H9 (cell line): ENCODE measurements around the gene SRGAP2C. TPM values are rescaled to one million over a fixed set of nuclear protein-coding genes. Genes with fewer than 3 reads are reported as not detected.
"Not testable (repeated sequence)": the region's sequence is repeated elsewhere in the genome, so short reads cannot be mapped to it uniquely, and the experiment has no call there.

ENCODE experiments used
- DNase-seq: peaks from one replicate; pipeline ENCODE4 v3.0.0-alpha.2; 2017
- H2AFZ ChIP-seq: one replicate; pipeline ENCODE4 v1.6.1; 2013; ENCODE audit warnings: mild to moderate bottlenecking, low read length, control low read depth, moderate library complexity
- H2AK5ac ChIP-seq: 2 replicates; pipeline ENCODE4 v1.6.1; 2013; ENCODE audit warnings: low read length, control low read depth, mixed read lengths; ENCODE audit not compliant: insufficient read length
- H2BK120ac ChIP-seq: one replicate; pipeline ENCODE4 v1.6.1; 2013; ENCODE audit warnings: low read depth, mild to moderate bottlenecking, low read length, control low read depth, inconsistent platforms; ENCODE audit not compliant: poor library complexity, severe bottlenecking
- H2BK12ac ChIP-seq: 2 replicates; pipeline ENCODE4 v1.6.1; 2013; ENCODE audit warnings: low read length, control low read depth, mixed read lengths, low read depth; ENCODE audit not compliant: insufficient read length
- H2BK15ac ChIP-seq: 2 replicates; pipeline ENCODE4 v1.6.1; 2013; ENCODE audit warnings: low read depth, low read length, control low read depth
- H2BK20ac ChIP-seq: one replicate; pipeline ENCODE4 v1.6.1; 2013; ENCODE audit warnings: low read depth, mild to moderate bottlenecking, low read length, control low read depth, inconsistent platforms; ENCODE audit not compliant: poor library complexity, severe bottlenecking
- H2BK5ac ChIP-seq: 2 replicates; pipeline ENCODE4 v1.6.1; 2013; ENCODE audit warnings: low read length, control low read depth, mixed read lengths; ENCODE audit not compliant: insufficient read length
- H3K14ac ChIP-seq: 2 replicates; pipeline ENCODE4 v1.6.1; 2013; ENCODE audit warnings: low read length, control low read depth; ENCODE audit not compliant: insufficient read depth
- H3K18ac ChIP-seq: 2 replicates; pipeline ENCODE4 v1.6.1; 2013; ENCODE audit warnings: low read depth, mild to moderate bottlenecking, mixed read lengths, low read length, control low read depth; ENCODE audit not compliant: insufficient read length
- H3K23ac ChIP-seq: 2 replicates; pipeline ENCODE4 v1.6.1; 2013; ENCODE audit warnings: low read length, control low read depth, mixed read lengths, low read depth; ENCODE audit not compliant: insufficient read length
- H3K23me2 ChIP-seq: 2 replicates; pipeline ENCODE4 v1.6.1; 2013; ENCODE audit warnings: low read depth, mild to moderate bottlenecking, mixed read lengths, low read length, control low read depth; ENCODE audit not compliant: insufficient read length, poor library complexity, severe bottlenecking
- H3K27ac ChIP-seq: 2 replicates; pipeline ENCODE4 v1.5.1; 2013; ENCODE audit warnings: low read length, control low read depth, mixed read lengths, low read depth; ENCODE audit not compliant: insufficient read length
- H3K27me3 ChIP-seq: 2 replicates; pipeline ENCODE4 v1.6.1; 2013; ENCODE audit warnings: low read length, control low read depth, inconsistent platforms; ENCODE audit not compliant: insufficient read depth
- H3K4ac ChIP-seq: 2 replicates; pipeline ENCODE4 v1.6.1; 2013; ENCODE audit warnings: low read depth, mild to moderate bottlenecking, control low read depth, inconsistent platforms, low read length, moderate library complexity
- H3K4me1 ChIP-seq: 2 replicates; pipeline ENCODE4 v1.6.1; 2013; ENCODE audit warnings: low read length, control low read depth, inconsistent platforms; ENCODE audit not compliant: insufficient read depth
- H3K4me2 ChIP-seq: 2 replicates; pipeline ENCODE4 v1.6.1; 2013; ENCODE audit warnings: low read length, control low read depth, mixed read lengths; ENCODE audit not compliant: insufficient read length, insufficient read depth
- H3K56ac ChIP-seq: 2 replicates; pipeline ENCODE4 v1.6.1; 2013; ENCODE audit warnings: low read depth, mild to moderate bottlenecking, mixed read lengths, low read length, control low read depth; ENCODE audit not compliant: insufficient read length
- H3K79me1 ChIP-seq: 2 replicates; pipeline ENCODE4 v1.6.1; 2013; ENCODE audit warnings: low read depth, mild to moderate bottlenecking, moderate library complexity, low read length, control low read depth, inconsistent platforms; ENCODE audit not compliant: insufficient read depth, poor library complexity, severe bottlenecking
- H3K79me2 ChIP-seq: 2 replicates; pipeline ENCODE4 v1.6.1; 2013; ENCODE audit warnings: low read length, control low read depth, inconsistent platforms; ENCODE audit not compliant: insufficient read depth
- H3K9ac ChIP-seq: 2 replicates; pipeline ENCODE4 v1.6.1; 2013; ENCODE audit warnings: low read length, control low read depth, mixed read lengths; ENCODE audit not compliant: insufficient read length; ENCODE audit errors: extremely low read depth
- H3K9me3 ChIP-seq: one replicate; pipeline ENCODE4 v1.6.1; 2013; ENCODE audit warnings: low read depth, low read length, inconsistent platforms; ENCODE audit not compliant: control insufficient read depth
- H3T11ph ChIP-seq: one replicate; pipeline ENCODE4 v1.6.1; 2013; ENCODE audit warnings: mild to moderate bottlenecking, low read length, control low read depth, inconsistent platforms
- H4K20me1 ChIP-seq: one replicate; pipeline ENCODE4 v1.6.1; 2013; ENCODE audit not compliant: control insufficient read depth, insufficient read length, insufficient read depth
- H4K5ac ChIP-seq: 2 replicates; pipeline ENCODE4 v1.6.1; 2013; ENCODE audit warnings: low read depth, mild to moderate bottlenecking, mixed read lengths, low read length, control low read depth; ENCODE audit not compliant: insufficient read length
- H4K8ac ChIP-seq: replicated peaks from 2 replicates; pipeline ENCODE4 v1.6.1; 2013; ENCODE audit warnings: low read length, control low read depth, mixed read lengths, low read depth; ENCODE audit not compliant: insufficient read length
- H4K91ac ChIP-seq: 2 replicates; pipeline ENCODE4 v1.6.1; 2013; ENCODE audit warnings: low read depth, mild to moderate bottlenecking, moderate library complexity, mixed read lengths, low read length, control low read depth; ENCODE audit not compliant: insufficient read length
- H3K27ac Mint-ChIP-seq, 3 experiments: 2 replicates in 2 of 3; 3 replicates in 1 of 3; pipeline ENCODE4 v1.8.0; 2020 to 2021; ENCODE audit warnings: mixed read lengths in 3 of 3, mild to moderate bottlenecking in 1 of 3, moderate library complexity in 1 of 3
- H3K27me3 Mint-ChIP-seq: 2 replicates; pipeline ENCODE4 v1.8.0; 2021; ENCODE audit warnings: low read depth, mild to moderate bottlenecking, moderate library complexity, mixed read lengths
- H3K36me3 Mint-ChIP-seq, 3 experiments: 2 replicates in 2 of 3; 3 replicates in 1 of 3; pipeline ENCODE4 v1.8.0; 2020 to 2021; ENCODE audit warnings: low read depth in 3 of 3, mixed read lengths in 3 of 3; ENCODE audit not compliant: insufficient read depth in 1 of 3
- H3K4me1 Mint-ChIP-seq, 2 experiments: 2 replicates each; pipeline ENCODE4 v1.8.0; 2020; ENCODE audit warnings: mixed read lengths in 2 of 2
- H3K4me3 Mint-ChIP-seq, 2 experiments: 2 replicates in 1 of 2; 3 replicates in 1 of 2; pipeline ENCODE4 v1.8.0; 2020 to 2021; ENCODE audit warnings: mild to moderate bottlenecking in 2 of 2, mixed read lengths in 2 of 2, moderate library complexity in 1 of 2
- H3K9me3 Mint-ChIP-seq, 2 experiments: 2 replicates in 1 of 2; 3 replicates in 1 of 2; pipeline ENCODE4 v1.8.0; 2020; ENCODE audit warnings: mild to moderate bottlenecking in 2 of 2, mixed read lengths in 2 of 2, moderate library complexity in 1 of 2
- WGBS: extraction: QIAGEN DNeasy Blood & Tissue Kit; methylation state at CpG from one replicate; pipeline ENCODE4 v1.1.7; 2013; ENCODE audit warnings: missing lambda C conversion rate, low lambda C conversion rate, mixed read lengths; ENCODE audit not compliant: insufficient read length; ENCODE audit errors: extremely low coverage; 5-methylcytosine and 5-hydroxymethylcytosine counted together
- total RNA-seq: library from RNA; stranded (reverse); gene quantifications from 2 replicates; pipeline ENCODE4 v1.2.1, GENCODE V29; 2021

The SRGAP2C gene
- total RNA-seq, 1 experiment from 2014 or later, result 16.5 TPM

DNA sequence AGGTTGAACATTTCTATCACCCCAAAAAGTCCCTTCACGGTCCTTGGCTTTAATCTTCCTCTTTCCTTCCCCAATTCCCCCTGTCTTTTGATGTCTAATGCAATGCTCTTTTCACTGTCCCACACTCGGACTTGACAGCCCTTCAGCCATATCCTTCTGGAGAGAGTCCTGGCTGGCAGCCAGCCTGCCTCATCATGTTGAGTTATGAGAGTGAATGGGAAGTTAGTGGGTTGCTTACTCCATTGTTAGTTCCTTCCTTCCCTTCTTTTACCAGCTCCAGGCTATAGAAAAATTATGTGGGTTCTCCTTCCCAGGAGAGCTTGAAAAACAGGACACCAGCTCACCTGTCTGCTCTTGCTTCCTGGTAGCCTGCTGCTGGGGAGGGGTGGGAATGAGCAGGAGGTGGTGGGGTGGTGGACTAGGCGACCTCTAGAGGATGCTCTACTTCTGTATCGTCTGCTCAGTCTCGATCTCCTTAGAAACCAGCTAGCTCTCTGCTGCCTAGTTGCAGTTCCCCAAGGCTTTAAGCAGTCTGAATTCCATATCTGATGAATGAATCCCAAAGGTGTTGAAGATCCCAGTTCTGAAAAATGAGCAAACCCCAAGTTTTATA is 29.9 kb downstream of the SRGAP2C start:
- not testable (repeated sequence) for H3K79me1 ChIP-seq, H3K56ac ChIP-seq, H4K20me1 ChIP-seq, H3K23ac ChIP-seq, H3K36me3 Mint-ChIP-seq, H4K91ac ChIP-seq, H3T11ph ChIP-seq, H3K4me1 ChIP-seq, H3K9me3 Mint-ChIP-seq, H3K27me3 Mint-ChIP-seq, H3K4ac ChIP-seq, H2BK12ac ChIP-seq, H3K4me2 ChIP-seq, DNase-seq, H3K23me2 ChIP-seq, H3K27ac Mint-ChIP-seq, H3K14ac ChIP-seq, H2BK15ac ChIP-seq, H3K27ac ChIP-seq, H4K5ac ChIP-seq, H3K9me3 ChIP-seq, H3K79me2 ChIP-seq, H2BK5ac ChIP-seq, H2AFZ ChIP-seq, H3K4me3 Mint-ChIP-seq, H2BK120ac ChIP-seq, H3K27me3 ChIP-seq, H3K18ac ChIP-seq, H2AK5ac ChIP-seq, H4K8ac ChIP-seq, H3K4me1 Mint-ChIP-seq, H3K9ac ChIP-seq, H2BK20ac ChIP-seq
- no CpG with 5 or more reads among the region's 5 CpGs for WGBS

DNA sequence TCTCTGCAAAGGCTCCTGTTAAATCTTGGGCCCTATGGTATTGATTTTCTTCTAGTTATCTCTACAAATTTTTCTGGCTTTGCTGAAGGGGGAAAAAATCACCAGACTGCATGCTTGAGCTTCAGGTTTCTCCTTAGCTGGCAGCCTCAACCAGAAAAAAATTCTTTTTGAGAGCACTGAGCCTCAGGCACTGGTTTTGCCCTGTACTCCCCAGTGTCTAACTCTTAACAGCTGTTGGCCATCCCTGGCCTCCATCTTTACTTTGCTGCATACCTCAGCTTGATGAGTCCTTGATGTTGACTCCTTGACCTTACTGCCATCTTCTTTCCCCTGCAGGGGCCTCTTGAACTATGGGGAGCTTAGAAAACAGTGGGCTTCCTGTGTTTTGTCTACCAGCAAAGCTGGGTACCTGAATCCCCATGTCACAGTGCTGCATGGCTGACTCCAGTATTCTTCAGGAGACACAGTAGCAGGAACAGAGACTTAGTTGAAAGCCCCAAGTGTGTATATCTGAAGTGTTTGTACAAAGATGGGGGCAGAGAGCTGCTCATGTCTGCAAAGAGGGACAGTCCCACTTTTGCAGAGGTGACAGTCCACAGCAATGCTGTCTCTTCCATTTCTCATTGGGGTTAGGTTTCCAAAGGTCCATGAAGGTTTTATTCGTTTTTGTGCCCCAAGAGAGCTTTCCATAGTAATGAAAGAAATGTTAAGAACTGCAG is 31.1 kb downstream of the SRGAP2C start:
- not testable (repeated sequence) for H3K14ac ChIP-seq, H3K79me1 ChIP-seq, H3K4me1 ChIP-seq, H3T11ph ChIP-seq, H3K4me3 Mint-ChIP-seq, H3K56ac ChIP-seq, H3K79me2 ChIP-seq, H4K20me1 ChIP-seq, H3K27me3 Mint-ChIP-seq, H3K4me1 Mint-ChIP-seq, H3K9ac ChIP-seq, H3K4ac ChIP-seq, H2BK120ac ChIP-seq, H2BK12ac ChIP-seq, H3K23me2 ChIP-seq, H2AK5ac ChIP-seq, H3K9me3 ChIP-seq, H2BK20ac ChIP-seq, H3K23ac ChIP-seq, H3K27me3 ChIP-seq, DNase-seq, H3K27ac Mint-ChIP-seq, H4K5ac ChIP-seq, H4K91ac ChIP-seq, H2AFZ ChIP-seq, H3K4me2 ChIP-seq, H2BK5ac ChIP-seq, H4K8ac ChIP-seq, H3K36me3 Mint-ChIP-seq, H3K9me3 Mint-ChIP-seq, H3K27ac ChIP-seq, H3K18ac ChIP-seq, H2BK15ac ChIP-seq
- WGBS, result no CpG with 5 or more reads among the region's 1 CpG
